ENCODE data around the gene ADAM12.

- no peak for TF ChIP-seq CTCF (IDR thresholded peaks at IDR 0.05)
- no peak for TF ChIP-seq POLR2A (IDR thresholded peaks at IDR 0.05)
Observed at GRCh38 chr10:126226205-126226604, 162.1 kb downstream of the ADAM12 start.

Measured in adrenal gland (tissue), 5 donors.